Measurements from ENCODE around the gene MDM2.
A peak's percentile ranks its signal among the peaks of the same experiment; 100 is the strongest.

MDM2 gene

DNA sequence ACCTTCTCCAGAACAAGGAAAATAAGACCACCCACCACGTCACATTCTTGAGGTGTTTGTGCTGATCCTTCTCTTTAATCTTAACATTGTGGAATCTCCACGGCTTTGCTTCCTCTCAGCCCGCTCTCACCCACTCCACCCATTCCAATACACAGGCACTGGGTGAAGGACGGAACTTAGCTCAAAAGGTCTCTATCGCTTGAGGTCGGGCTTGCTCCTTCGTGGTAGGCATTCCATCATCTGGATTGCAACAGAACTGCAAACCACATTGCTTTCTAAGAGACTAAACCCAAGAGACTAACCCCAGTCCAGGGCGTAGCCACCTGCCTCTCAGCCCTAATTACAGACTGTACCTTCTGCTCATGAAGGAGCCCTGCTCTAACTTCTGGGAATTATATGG, 24.0 kb upstream of the MDM2 start:
- TF ChIP-seq, protein P1, sequence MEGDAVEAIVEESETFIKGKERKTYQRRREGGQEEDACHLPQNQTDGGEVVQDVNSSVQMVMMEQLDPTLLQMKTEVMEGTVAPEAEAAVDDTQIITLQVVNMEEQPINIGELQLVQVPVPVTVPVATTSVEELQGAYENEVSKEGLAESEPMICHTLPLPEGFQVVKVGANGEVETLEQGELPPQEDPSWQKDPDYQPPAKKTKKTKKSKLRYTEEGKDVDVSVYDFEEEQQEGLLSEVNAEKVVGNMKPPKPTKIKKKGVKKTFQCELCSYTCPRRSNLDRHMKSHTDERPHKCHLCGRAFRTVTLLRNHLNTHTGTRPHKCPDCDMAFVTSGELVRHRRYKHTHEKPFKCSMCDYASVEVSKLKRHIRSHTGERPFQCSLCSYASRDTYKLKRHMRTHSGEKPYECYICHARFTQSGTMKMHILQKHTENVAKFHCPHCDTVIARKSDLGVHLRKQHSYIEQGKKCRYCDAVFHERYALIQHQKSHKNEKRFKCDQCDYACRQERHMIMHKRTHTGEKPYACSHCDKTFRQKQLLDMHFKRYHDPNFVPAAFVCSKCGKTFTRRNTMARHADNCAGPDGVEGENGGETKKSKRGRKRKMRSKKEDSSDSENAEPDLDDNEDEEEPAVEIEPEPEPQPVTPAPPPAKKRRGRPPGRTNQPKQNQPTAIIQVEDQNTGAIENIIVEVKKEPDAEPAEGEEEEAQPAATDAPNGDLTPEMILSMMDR (IDR thresholded peaks at IDR 0.05; ENCODE audit: poor library complexity, severe bottlenecking): no peak
- DNase-seq (ENCODE audit: low spot score): no peak
- no peak overlapping the region for H3K27ac ChIP-seq (ENCODE audit: poor library complexity, severe bottlenecking)
- no peaks in the 10 kb centered on the region for H3K36me3 ChIP-seq (ENCODE audit: low read depth)
- H3K27me3 ChIP-seq (ENCODE audit: insufficient read depth, poor library complexity, severe bottlenecking): no peaks in the 10 kb centered on the region
- H3K4me1 ChIP-seq (ENCODE audit: insufficient read depth, poor library complexity, severe bottlenecking): peaks cover 26% of the 10 kb centered on the region
- ATAC-seq (ENCODE audit: low read depth): no peak
- no peaks in the 10 kb centered on the region for H3K9me3 ChIP-seq (ENCODE audit: severe bottlenecking)
- H3K4me3 ChIP-seq (ENCODE audit: severe bottlenecking): no peak overlapping the region

DNA sequence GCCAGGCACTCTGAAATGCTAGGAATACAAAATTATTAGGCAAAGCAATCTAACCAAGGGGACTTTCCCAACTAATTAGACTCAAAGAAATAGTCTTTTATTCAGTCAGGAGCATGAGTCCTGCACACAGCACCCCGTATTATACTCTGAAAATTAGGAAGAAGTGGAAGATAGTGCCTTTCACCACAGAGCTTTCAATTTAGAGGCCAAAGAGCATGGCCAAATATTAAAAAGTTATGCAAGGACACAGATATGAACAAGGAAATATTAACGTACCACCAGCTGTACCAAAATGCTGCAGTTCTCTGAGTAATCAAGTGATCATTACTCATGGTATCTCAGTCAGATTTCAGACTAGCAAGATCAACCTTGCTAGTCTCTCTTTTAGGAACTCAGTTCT, 22.6 kb upstream of the MDM2 start:
- peak overlapping the region; percentile 84 for H3K27ac ChIP-seq (ENCODE audit: poor library complexity, severe bottlenecking)
- ATAC-seq (ENCODE audit: low read depth) (peak; percentile 45; the same call in 1 of the 3 replicates), DNase-seq (ENCODE audit: low spot score) (no peak)

DNA sequence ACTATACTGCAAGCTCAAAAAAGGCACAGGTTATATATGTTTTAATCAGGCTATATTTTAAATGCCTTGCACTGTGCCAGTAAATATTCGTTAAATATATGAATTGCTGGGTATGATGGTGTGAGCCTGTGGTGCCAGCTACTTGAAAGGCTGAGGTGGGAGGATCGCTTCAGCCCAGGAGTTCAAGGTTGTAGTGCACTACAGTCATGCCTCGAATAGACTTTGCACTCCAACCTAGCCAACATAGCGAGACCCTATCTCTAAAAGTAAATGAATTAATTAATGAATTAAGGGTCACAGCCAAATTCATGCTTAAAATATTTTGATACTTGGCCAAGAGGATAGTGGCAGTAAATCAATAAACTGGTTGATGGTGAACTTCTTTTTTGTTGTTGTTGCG, 22.2 kb upstream of the MDM2 start:
- Histone ChIP-seq H3K36me3 (ENCODE audit: low read depth) (no peaks in the 10 kb centered on the region), H3K27ac (ENCODE audit: poor library complexity, severe bottlenecking) (peak overlapping the region; percentile 84), H3K4me3 (ENCODE audit: severe bottlenecking) (no peak overlapping the region), H3K27me3 (ENCODE audit: insufficient read depth, poor library complexity, severe bottlenecking) (no peaks in the 10 kb centered on the region), H3K9me3 (ENCODE audit: severe bottlenecking) (no peaks in the 10 kb centered on the region), H3K4me1 (ENCODE audit: insufficient read depth, poor library complexity, severe bottlenecking) (peaks cover 26% of the 10 kb centered on the region)
- DNase-seq (ENCODE audit: low spot score) (no peak), ATAC-seq (ENCODE audit: low read depth) (no peak)
- TF ChIP-seq, protein P1 (IDR thresholded peaks at IDR 0.05; ENCODE audit: poor library complexity, severe bottlenecking): no peak

More for the DNA sequence above, 22.6 kb upstream of the MDM2 start:
- Histone ChIP-seq H3K4me1 (ENCODE audit: insufficient read depth, poor library complexity, severe bottlenecking) (peaks cover 26% of the 10 kb centered on the region), H3K4me3 (ENCODE audit: severe bottlenecking) (no peak overlapping the region), H3K27me3 (ENCODE audit: insufficient read depth, poor library complexity, severe bottlenecking) (no peaks in the 10 kb centered on the region), H3K36me3 (ENCODE audit: low read depth) (no peaks in the 10 kb centered on the region), H3K9me3 (ENCODE audit: severe bottlenecking) (no peaks in the 10 kb centered on the region)
- TF ChIP-seq, protein P1 (IDR thresholded peaks at IDR 0.05; ENCODE audit: poor library complexity, severe bottlenecking): no peak

DNA sequence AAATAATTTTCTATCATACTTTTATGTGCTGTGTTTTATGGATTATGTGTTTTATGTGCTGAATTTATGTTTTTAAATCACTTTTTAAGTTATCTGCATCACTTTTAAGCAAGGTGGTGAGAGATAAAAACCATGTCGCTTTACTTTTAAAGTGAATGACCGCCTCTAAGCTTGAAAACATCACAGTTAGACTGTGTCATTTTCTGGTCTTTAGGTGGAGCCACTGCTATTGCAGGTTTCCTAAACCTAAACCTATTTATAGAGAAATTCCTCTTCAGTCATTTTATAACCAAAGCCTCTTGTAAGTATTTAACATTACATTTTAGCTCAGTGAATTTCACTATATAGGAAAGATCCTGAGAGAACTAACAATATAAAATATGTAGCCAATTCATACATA, 21.0 kb upstream of the MDM2 start:
- Histone ChIP-seq H3K4me1 (ENCODE audit: insufficient read depth, poor library complexity, severe bottlenecking) (peaks cover 24% of the 10 kb centered on the region), H3K27me3 (ENCODE audit: insufficient read depth, poor library complexity, severe bottlenecking) (no peaks in the 10 kb centered on the region), H3K36me3 (ENCODE audit: low read depth) (no peaks in the 10 kb centered on the region), H3K4me3 (ENCODE audit: severe bottlenecking) (no peak overlapping the region), H3K27ac (ENCODE audit: poor library complexity, severe bottlenecking) (peak overlapping the region; percentile 84), H3K9me3 (ENCODE audit: severe bottlenecking) (no peaks in the 10 kb centered on the region)
- DNase-seq (ENCODE audit: low spot score): no peak
- TF ChIP-seq, protein P1 (IDR thresholded peaks at IDR 0.05; ENCODE audit: poor library complexity, severe bottlenecking): peak; percentile 25
- 0 out of 3 replicates have a peak, but pooled peaks have one; percentile 9 for ATAC-seq (ENCODE audit: low read depth)

DNA sequence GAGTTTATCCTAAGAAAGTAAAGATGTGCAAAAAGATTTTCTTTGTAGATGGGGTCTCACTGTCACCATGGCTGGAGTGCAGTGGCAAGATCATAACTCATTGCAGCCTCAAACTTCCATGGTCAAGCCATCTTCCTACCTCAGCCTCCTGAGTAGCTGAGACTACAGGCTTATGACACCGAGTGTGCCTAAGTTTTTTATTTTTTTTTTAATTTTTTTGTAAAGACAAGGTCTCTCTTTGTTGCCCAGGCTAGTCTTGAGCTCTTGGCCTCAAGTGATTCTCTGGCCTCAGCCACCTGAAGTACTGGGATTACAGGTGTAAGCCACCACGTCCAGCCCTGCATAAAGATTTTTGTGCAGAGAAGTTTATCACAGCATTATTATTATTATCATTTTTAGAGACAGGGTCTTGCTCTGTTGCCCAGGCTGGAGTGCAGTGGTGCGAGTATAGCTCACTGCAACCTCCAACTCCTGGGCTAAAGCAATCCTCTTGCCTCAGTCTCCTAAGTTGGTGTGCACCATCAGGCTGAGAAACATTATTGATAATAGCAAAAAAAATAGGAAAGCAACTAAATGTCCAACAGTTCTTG, 19.3 kb upstream of the MDM2 start:
- H3K4me1 ChIP-seq (ENCODE audit: insufficient read depth, poor library complexity, severe bottlenecking): peaks cover 24% of the 10 kb centered on the region
- no peak for ATAC-seq (ENCODE audit: low read depth)

More for the DNA sequence above, 19.3 kb upstream of the MDM2 start:
- no peak for DNase-seq (ENCODE audit: low spot score)
- TF ChIP-seq, protein P1 (IDR thresholded peaks at IDR 0.05; ENCODE audit: poor library complexity, severe bottlenecking): no peak
- Histone ChIP-seq H3K4me3 (ENCODE audit: severe bottlenecking) (no peak overlapping the region), H3K27ac (ENCODE audit: poor library complexity, severe bottlenecking) (peak overlapping the region; percentile 84), H3K27me3 (ENCODE audit: insufficient read depth, poor library complexity, severe bottlenecking) (no peaks in the 10 kb centered on the region), H3K36me3 (ENCODE audit: low read depth) (no peaks in the 10 kb centered on the region), H3K9me3 (ENCODE audit: severe bottlenecking) (no peaks in the 10 kb centered on the region)

Measured in RWPE2 (cell line).